HepG2 (cell line): Measurements from ENCODE around the gene SERTAD2. TPM values are rescaled to one million over a fixed set of nuclear protein-coding genes. Genes with fewer than 3 reads are reported as not detected.

Source experiments
- ATF5 ChIP-seq: sonication (generic); formaldehyde crosslinking; IDR thresholded peaks from 2 replicates; pipeline ENCODE4 v1.4.0; 2020; ENCODE audit warnings: mild to moderate bottlenecking, low read depth, missing genetic modification reagents
- E2F2 ChIP-seq: sonication (generic); formaldehyde crosslinking; IDR thresholded peaks from 2 replicates; pipeline ENCODE4 v1.4.0; 2020; ENCODE audit warnings: missing genetic modification reagents, borderline replicate concordance
- EEA1 ChIP-seq: sonication (generic); formaldehyde crosslinking; IDR thresholded peaks from 2 replicates; pipeline ENCODE4 v1.5.1; 2020; ENCODE audit warnings: mild to moderate bottlenecking, missing genetic modification reagents, borderline replicate concordance
- HIVEP1 ChIP-seq: sonication (generic); formaldehyde crosslinking; IDR thresholded peaks from 2 replicates; pipeline ENCODE4 v1.4.0; 2020; ENCODE audit warnings: mild to moderate bottlenecking, missing genetic modification reagents
- KDM5B ChIP-seq: sonication (generic); formaldehyde crosslinking; IDR thresholded peaks from 2 replicates; pipeline ENCODE4 v1.4.0; 2020; ENCODE audit warnings: missing genetic modification reagents, mild to moderate bottlenecking, borderline replicate concordance
- MTA1 ChIP-seq: sonication (generic); formaldehyde crosslinking; IDR thresholded peaks from 2 replicates; pipeline ENCODE4 v1.4.0; 2020; ENCODE audit warnings: missing genetic modification reagents, mild to moderate bottlenecking, borderline replicate concordance
- RAD21 ChIP-seq: fragments of 450-650 bp; formaldehyde crosslinking; IDR thresholded peaks from 2 replicates; pipeline ENCODE4 v1.5.0; 2020; ENCODE audit warnings: mild to moderate bottlenecking
- SAFB2 ChIP-seq: sonication (generic); formaldehyde crosslinking; IDR thresholded peaks from 2 replicates; pipeline ENCODE4 v1.5.1; 2020; ENCODE audit warnings: missing genetic modification reagents, low read depth, mild to moderate bottlenecking, borderline replicate concordance
- SALL2 ChIP-seq: sonication (generic); formaldehyde crosslinking; IDR thresholded peaks from 2 replicates; pipeline ENCODE4 v1.8.1; 2023; ENCODE audit warnings: mild to moderate bottlenecking, missing genetic modification reagents, inconsistent platforms
- SSRP1 ChIP-seq: IDR thresholded peaks from 2 replicates; pipeline ENCODE4 v1.6.1; 2016; ENCODE audit warnings: control low read depth
- TOE1 ChIP-seq: sonication (generic); formaldehyde crosslinking; IDR thresholded peaks from 2 replicates; pipeline ENCODE4 v1.4.0; 2020; ENCODE audit warnings: mild to moderate bottlenecking, missing genetic modification reagents
- ZBTB20 ChIP-seq: sonication (generic); formaldehyde crosslinking; IDR thresholded peaks from 2 replicates; pipeline ENCODE4 v1.8.1; 2023; ENCODE audit warnings: missing genetic modification reagents, low read depth, mild to moderate bottlenecking, borderline replicate concordance
- ZBTB42 ChIP-seq: sonication (generic); formaldehyde crosslinking; IDR thresholded peaks from 2 replicates; pipeline ENCODE4 v1.5.0; 2020; ENCODE audit warnings: mild to moderate bottlenecking, missing genetic modification reagents
- ZNF326 ChIP-seq: sonication (generic); formaldehyde crosslinking; IDR thresholded peaks from 2 replicates; pipeline ENCODE4 v1.4.0; 2020; ENCODE audit warnings: missing genetic modification reagents, borderline replicate concordance
- ZNF749 ChIP-seq: sonication (generic); formaldehyde crosslinking; IDR thresholded peaks from 2 replicates; pipeline ENCODE4 v1.8.0; 2022; ENCODE audit warnings: mild to moderate bottlenecking, missing genetic modification reagents, moderate library complexity, borderline replicate concordance
- polyA plus RNA-seq, 8 experiments: library from polyadenylated mRNA; depleted of rRNA in 3 of 8; stranded (reverse) in 7 of 8; unstranded in 1 of 8; fragments of >200 nt; fragmentation: Illumina TruSeq in 4 of 8; extraction: Trizol in 4 of 8; gene quantifications; 2 replicates each; pipeline versions ENCODE4 v1.2.1 to v1.2.3, GENCODE V29; 2011 to 2016; ENCODE audit warnings: low read depth in 4 of 8, missing spikeins in 1 of 8, mixed read lengths in 1 of 8; ENCODE audit not compliant: insufficient read depth in 1 of 8
- total RNA-seq, 5 experiments: library from RNA; depleted of rRNA; stranded (reverse); fragments of >200 nt; fragmentation: Illumina TruSeq; extraction: Trizol; gene quantifications; 2 replicates each; pipeline ENCODE4 v1.2.3, GENCODE V29; 2016; ENCODE audit warnings: low read depth in 1 of 5
- TF ChIP-seq, protein P1 (sequence below): sonication (generic); formaldehyde crosslinking; IDR thresholded peaks from 2 replicates; pipeline ENCODE4; 2020; ENCODE audit warnings: missing genetic modification reagents, mild to moderate bottlenecking, borderline replicate concordance
- TF ChIP-seq, protein P2 (sequence below): IDR thresholded peaks from 2 replicates; pipeline ENCODE4 v1.6.1; 2018; ENCODE audit warnings: missing genetic modification reagents, mild to moderate bottlenecking, missing compliant biosample characterization
- TF ChIP-seq, protein P3 (sequence below): sonication (generic); formaldehyde crosslinking; IDR thresholded peaks from 2 replicates; pipeline ENCODE4 v1.8.1; 2023; ENCODE audit warnings: mild to moderate bottlenecking, missing genetic modification reagents

Gene SERTAD2
- total and polyA plus RNA-seq, 2 of the 13 experiments (the other 11 are each of a cell fraction or from before 2014, with no cell fraction given), result 6.7 to 22.6 TPM

DNA sequence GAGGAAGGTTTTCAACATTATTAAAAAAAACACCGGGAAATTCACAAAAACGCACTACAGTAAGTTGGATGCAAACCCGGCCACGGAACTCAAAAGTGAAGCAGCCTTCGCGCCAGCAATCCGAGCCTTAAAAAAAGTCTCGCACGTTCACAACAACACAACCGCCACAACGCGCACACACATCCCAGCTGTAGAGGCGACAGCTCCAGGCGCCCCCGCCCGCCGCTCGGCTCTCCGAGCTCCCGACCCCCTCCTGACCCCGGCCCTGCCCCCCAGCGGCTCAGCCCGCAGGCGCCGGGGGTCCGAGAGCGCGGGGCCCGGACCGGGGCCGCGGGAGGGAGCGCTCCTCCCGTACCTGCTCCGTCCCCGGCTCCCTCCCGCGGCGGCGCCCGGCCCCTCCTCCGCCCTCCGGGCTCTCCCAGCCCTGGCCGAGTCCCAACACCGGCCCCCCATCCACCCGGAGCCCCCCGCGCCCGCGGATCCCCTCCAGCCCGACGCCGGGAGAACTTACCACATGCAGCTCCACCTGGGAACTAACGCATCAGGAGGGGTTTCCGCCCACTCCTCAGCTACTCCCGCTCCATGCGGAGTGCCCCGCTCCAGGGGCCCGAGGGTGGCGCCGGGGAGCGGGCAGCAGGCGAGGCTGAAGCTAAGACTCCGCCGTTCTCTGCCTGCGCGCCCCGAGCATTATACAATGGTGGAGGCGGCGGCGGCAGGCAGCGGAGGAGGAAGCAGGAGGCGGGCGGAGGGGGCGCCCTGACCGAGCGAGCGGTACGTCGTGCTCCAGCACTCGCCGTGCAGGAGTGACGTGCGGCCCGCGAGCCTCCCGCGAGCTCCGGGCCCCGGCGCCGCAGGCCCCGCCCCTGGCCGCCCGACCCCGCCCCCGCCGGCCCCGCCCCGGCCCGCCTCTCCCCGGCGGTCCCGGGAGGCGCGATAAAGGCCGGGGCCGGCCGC lies at the start of gene SERTAD2 (continued):
- TF ChIP-seq, protein P1, sequence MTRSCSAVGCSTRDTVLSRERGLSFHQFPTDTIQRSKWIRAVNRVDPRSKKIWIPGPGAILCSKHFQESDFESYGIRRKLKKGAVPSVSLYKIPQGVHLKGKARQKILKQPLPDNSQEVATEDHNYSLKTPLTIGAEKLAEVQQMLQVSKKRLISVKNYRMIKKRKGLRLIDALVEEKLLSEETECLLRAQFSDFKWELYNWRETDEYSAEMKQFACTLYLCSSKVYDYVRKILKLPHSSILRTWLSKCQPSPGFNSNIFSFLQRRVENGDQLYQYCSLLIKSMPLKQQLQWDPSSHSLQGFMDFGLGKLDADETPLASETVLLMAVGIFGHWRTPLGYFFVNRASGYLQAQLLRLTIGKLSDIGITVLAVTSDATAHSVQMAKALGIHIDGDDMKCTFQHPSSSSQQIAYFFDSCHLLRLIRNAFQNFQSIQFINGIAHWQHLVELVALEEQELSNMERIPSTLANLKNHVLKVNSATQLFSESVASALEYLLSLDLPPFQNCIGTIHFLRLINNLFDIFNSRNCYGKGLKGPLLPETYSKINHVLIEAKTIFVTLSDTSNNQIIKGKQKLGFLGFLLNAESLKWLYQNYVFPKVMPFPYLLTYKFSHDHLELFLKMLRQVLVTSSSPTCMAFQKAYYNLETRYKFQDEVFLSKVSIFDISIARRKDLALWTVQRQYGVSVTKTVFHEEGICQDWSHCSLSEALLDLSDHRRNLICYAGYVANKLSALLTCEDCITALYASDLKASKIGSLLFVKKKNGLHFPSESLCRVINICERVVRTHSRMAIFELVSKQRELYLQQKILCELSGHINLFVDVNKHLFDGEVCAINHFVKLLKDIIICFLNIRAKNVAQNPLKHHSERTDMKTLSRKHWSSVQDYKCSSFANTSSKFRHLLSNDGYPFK (CRISPR knock-in tag), result peak; percentile 47; the same call in 1 of the 2 replicates
- TF ChIP-seq SALL2 (CRISPR knock-in tag), result peak; percentile 56; the same call in 1 of the 2 replicates
- TF ChIP-seq ZBTB42 (CRISPR knock-in tag), result peak; percentile 77; the same call in 1 of the 2 replicates
- TF ChIP-seq ATF5 (CRISPR knock-in tag), result 0 out of 2 replicates have a peak, but pooled peaks have one; percentile 35
- TF ChIP-seq, protein P2, sequence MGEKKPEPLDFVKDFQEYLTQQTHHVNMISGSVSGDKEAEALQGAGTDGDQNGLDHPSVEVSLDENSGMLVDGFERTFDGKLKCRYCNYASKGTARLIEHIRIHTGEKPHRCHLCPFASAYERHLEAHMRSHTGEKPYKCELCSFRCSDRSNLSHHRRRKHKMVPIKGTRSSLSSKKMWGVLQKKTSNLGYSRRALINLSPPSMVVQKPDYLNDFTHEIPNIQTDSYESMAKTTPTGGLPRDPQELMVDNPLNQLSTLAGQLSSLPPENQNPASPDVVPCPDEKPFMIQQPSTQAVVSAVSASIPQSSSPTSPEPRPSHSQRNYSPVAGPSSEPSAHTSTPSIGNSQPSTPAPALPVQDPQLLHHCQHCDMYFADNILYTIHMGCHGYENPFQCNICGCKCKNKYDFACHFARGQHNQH (CRISPR knock-in tag), result no peak; the same call in 1 of the 2 replicates
- peak; percentile 39 for TF ChIP-seq RAD21
- no peak for TF ChIP-seq MTA1 (CRISPR knock-in tag)
- TF ChIP-seq ZNF749 (CRISPR knock-in tag), result peak; percentile 84; the same call in 1 of the 2 replicates
- TF ChIP-seq ZBTB20 (CRISPR knock-in tag), result no peak
- peak; percentile 78 for TF ChIP-seq SAFB2 (CRISPR knock-in tag)
- TF ChIP-seq HIVEP1 (CRISPR knock-in tag), result no peak
- no peak for TF ChIP-seq TOE1 (CRISPR knock-in tag)
- TF ChIP-seq EEA1 (CRISPR knock-in tag), result no peak
- TF ChIP-seq ZNF326 (CRISPR knock-in tag), result peak; percentile 51; the same call in 1 of the 2 replicates
- TF ChIP-seq SSRP1 (CRISPR knock-in tag), result 0 out of 2 replicates have a peak, but pooled peaks have one; percentile 27
- no peak for TF ChIP-seq E2F2 (CRISPR knock-in tag)
- peak; percentile 68; the same call in 1 of the 2 replicates for TF ChIP-seq KDM5B
- TF ChIP-seq, protein P3, sequence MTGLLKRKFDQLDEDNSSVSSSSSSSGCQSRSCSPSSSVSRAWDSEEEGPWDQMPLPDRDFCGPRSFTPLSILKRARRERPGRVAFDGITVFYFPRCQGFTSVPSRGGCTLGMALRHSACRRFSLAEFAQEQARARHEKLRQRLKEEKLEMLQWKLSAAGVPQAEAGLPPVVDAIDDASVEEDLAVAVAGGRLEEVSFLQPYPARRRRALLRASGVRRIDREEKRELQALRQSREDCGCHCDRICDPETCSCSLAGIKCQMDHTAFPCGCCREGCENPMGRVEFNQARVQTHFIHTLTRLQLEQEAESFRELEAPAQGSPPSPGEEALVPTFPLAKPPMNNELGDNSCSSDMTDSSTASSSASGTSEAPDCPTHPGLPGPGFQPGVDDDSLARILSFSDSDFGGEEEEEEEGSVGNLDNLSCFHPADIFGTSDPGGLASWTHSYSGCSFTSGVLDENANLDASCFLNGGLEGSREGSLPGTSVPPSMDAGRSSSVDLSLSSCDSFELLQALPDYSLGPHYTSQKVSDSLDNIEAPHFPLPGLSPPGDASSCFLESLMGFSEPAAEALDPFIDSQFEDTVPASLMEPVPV, result no peak
